ENCODE data around the gene DLX6.

The DLX6 gene

DNA sequence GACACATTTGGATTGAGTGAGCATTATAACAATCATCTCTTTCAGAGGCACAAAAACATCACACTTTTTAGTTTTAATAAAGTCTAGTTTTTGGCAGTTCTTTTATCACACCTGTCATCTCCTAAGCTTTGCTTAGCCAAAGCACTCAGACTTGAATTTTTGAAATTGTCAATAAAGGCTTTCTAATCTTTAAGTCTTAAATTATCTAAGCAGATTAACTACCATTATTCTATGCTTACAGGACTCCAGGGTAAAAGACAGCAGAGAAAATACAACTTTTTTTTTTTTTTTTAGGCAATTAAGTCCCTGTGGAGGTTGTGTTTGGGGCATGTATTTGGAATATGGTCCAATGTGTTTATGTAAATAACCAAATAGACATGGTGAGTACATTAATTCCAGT, 17.6 kb upstream of the DLX6 start:
- TF ChIP-seq, protein P1, sequence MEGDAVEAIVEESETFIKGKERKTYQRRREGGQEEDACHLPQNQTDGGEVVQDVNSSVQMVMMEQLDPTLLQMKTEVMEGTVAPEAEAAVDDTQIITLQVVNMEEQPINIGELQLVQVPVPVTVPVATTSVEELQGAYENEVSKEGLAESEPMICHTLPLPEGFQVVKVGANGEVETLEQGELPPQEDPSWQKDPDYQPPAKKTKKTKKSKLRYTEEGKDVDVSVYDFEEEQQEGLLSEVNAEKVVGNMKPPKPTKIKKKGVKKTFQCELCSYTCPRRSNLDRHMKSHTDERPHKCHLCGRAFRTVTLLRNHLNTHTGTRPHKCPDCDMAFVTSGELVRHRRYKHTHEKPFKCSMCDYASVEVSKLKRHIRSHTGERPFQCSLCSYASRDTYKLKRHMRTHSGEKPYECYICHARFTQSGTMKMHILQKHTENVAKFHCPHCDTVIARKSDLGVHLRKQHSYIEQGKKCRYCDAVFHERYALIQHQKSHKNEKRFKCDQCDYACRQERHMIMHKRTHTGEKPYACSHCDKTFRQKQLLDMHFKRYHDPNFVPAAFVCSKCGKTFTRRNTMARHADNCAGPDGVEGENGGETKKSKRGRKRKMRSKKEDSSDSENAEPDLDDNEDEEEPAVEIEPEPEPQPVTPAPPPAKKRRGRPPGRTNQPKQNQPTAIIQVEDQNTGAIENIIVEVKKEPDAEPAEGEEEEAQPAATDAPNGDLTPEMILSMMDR (IDR thresholded peaks at IDR 0.05; ENCODE audit: low read depth, low read length, missing control alignments): no peak
- no peak for DNase-seq (ENCODE audit: low read depth)
- no peak overlapping the region for H3K4me3 ChIP-seq (ENCODE audit: low read depth, low read length)
- in situ Hi-C loops (cut with HindIII; ENCODE audit: low sequenced_read_pairs): no loop called here

DNA sequence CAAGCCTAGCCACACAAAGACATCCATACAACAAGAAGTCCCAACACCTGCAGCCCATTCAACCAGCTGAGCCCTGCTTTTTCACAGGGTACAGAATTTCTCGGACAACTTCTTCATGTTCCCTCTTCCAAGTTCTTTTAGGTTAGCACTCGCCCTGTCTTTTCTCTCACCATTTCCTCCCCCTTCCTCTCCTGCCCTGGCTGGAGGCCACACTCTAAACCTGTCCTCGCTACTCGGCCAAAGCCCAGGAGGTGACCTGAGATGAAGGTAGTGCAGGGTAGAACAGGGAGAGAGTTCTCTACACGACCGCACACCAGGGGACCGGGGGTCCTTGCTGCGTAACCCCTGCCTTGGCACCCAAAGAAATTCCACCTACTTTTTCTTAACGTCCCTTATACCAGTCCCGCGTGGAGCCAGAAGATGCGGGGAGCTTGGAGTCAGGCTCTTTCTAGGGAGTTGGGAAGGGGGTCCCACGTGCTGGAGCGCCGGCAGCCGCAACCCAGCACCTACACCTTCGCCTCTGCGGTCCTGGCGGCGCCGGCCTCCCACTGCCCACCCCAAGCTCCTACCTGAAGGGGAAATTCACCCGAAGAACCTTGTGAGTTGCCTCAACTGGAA, 16.0 kb upstream of the DLX6 start:
- TF ChIP-seq, protein P1 (IDR thresholded peaks at IDR 0.05; ENCODE audit: low read depth, low read length, missing control alignments): no peak
- H3K4me3 ChIP-seq (ENCODE audit: low read depth, low read length): no peak overlapping the region
- no peak for DNase-seq (ENCODE audit: low read depth)
- in situ Hi-C loops (cut with HindIII; ENCODE audit: low sequenced_read_pairs): no loop called here

DNA sequence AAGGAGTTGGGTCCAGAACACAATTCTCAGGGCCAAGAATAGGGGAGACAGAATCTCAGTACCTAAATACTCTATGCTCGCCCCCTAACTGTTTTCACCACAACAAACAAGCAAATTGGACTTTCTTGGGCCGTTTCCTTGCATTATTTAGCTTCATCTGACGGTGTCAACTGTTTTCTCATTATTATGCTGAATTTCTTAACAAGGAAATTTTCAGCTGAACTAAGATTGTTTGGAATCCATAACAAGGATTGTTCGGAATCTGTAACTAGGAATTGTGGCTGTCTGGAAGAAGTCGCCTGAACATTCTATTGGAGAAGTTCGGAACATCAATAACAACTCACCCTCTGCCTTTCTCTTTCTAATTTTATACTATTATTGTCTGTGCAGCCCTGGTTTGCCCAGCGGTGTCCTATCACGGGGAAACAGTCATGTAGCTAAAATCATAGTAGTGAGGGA, 15.5 kb upstream of the DLX6 start:
- in situ Hi-C loops (cut with HindIII; ENCODE audit: low sequenced_read_pairs): no loop called here
- TF ChIP-seq, protein P1 (IDR thresholded peaks at IDR 0.05; ENCODE audit: low read depth, low read length, missing control alignments): no peak
- no peak for DNase-seq (ENCODE audit: low read depth)
- H3K4me3 ChIP-seq (ENCODE audit: low read depth, low read length): no peak overlapping the region

DNA sequence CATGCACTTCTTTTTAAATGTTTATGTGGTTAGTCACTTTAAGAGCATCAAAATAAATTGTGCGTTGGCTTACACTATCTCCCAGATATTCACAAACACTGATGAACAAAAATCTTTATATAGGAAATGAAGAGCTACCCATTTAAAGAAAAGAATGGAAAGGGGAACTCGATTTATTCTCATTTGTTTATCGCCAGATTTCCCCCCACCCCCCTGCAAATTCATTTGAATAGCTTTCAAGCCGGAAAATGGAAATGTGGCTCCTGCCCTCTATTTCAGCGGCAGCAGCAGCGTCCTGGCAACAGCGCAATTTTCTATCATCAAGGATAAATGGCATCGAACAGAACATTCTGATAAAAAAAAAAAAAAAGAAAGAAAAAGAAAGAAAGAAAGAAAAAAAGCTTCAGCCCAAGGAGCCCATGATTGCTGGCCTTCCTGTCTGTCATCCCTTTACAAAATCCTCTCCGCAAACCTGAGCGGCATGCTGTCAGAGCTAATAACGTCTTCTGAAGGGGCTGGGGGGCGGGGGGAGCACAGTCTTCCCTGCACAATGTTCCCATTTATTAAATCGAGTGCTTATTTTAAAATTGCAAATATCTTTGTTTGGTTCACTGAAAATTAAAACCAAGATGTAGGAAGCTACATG, 13.7 kb upstream of the DLX6 start:
- TF ChIP-seq, protein P1 (IDR thresholded peaks at IDR 0.05; ENCODE audit: low read depth, low read length, missing control alignments): no peak
- H3K4me3 ChIP-seq (ENCODE audit: low read depth, low read length): no peak overlapping the region
- in situ Hi-C loops (cut with HindIII; ENCODE audit: low sequenced_read_pairs): no loop called here
- no peak for DNase-seq (ENCODE audit: low read depth)

DNA sequence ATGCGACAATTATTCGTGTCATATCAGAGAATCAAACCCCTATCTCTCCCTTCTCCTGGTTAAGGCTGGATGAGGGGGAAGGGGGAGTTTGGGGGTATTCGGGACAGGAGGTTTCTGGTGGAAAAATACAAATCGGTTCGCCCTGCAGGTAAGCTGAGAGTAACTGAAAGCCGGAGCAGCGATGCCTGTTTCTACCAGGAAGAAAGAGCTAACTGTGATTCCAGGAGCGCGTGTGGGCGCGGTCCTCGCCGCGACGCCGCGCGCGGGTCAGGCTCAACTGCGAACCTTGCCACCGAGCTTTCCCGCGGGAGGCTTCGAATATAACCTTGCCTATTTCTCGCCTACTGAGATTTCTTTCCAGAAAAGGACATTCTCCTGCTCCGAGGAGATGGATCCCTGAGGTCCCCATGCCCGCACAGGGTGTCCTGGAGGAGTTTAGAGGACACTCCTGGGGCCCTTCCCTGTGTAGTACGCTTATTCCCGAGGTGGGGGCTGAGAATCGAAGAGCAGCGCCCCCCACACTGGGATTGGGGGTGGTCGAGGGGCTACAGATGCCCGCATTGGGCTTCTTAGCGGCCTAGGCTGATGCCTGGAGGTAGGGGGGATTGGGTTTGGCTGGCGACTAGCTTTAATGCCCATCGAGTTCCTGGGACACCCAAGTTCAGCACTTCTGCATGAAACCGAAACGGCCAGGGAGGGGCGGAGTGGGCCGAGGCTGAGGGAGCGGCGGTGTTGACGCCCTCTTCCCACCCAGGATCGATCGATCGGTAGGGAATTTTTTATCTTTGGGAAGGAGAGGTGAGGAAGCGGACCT, 13.0 kb upstream of the DLX6 start:
- no peak overlapping the region for H3K4me3 ChIP-seq (ENCODE audit: low read depth, low read length)
- in situ Hi-C loops (cut with HindIII; ENCODE audit: low sequenced_read_pairs): no loop called here
- TF ChIP-seq, protein P1 (IDR thresholded peaks at IDR 0.05; ENCODE audit: low read depth, low read length, missing control alignments): no peak
- DNase-seq (ENCODE audit: low read depth): no peak

DNA sequence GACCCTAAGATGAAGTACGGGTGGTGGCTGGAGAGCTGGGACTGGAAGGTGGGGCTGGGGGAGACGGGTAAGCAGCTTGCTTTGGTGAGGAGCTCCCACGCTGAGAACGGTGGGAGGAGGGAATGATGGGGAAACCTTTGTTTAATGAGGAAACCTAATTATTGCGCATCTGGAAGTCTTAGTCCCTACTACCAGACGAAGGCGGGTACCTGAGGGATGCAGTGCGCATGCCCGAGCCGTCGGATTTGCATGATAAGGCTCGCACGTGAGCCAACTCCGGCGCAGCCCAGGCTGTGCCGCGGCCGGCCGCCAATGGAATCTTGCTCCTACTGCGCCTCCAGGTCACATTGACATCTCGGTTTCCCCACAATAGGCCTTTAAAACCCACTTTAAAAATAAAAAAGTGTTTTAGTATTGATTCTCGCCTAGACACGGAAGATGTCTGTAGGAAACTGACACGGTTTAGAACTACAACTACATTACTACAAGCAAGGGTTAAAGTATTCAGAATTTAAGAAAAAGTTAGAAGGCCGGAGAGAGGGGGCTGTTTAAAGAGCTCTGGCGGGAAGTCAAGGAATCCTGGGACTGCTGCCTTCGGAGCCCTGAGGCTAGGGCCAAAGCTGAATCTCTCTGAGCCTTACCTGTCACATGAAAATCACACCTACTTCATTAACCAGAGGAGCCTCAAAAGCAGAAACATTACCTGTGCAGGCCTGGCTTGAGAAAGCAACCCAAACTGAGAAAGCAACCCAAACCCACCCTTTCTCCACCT, 12.1 kb upstream of the DLX6 start:
- no peak for DNase-seq (ENCODE audit: low read depth)
- in situ Hi-C loops (cut with HindIII; ENCODE audit: low sequenced_read_pairs): no loop called here
- H3K4me3 ChIP-seq (ENCODE audit: low read depth, low read length): no peak overlapping the region
- TF ChIP-seq, protein P1 (IDR thresholded peaks at IDR 0.05; ENCODE audit: low read depth, low read length, missing control alignments): no peak

Measured in astrocyte of the cerebellum (primary cell).